Ascending aorta (tissue), 2 donors: ENCODE results near the gene MPG. TPM values are rescaled to one million over a fixed set of nuclear protein-coding genes. Genes with fewer than 3 reads are reported as not detected.
"Not testable (repeated sequence)": the region's sequence is repeated elsewhere in the genome, so short reads cannot be mapped to it uniquely, and the experiment has no call there.

Experiments
- DNase-seq, 2 donors: peaks; one replicate each; pipeline ENCODE4 v3.0.0-alpha.2; 2019; ENCODE audit warnings: low spot score in 2 of 2
- H3K27ac ChIP-seq, 2 donors: fragments of 200-600 bp; sonication (generic); one replicate each; pipeline ENCODE4 v1.5.1; 2016 to 2017; ENCODE audit warnings: mild to moderate bottlenecking in 1 of 2
- H3K27me3 ChIP-seq: fragments of 200-600 bp; sonication (generic); one replicate; pipeline ENCODE4 v1.5.1; 2017
- H3K36me3 ChIP-seq, 2 donors: fragments of 200-600 bp; sonication (generic); one replicate each; pipeline ENCODE4 v1.5.1; 2016
- H3K4me1 ChIP-seq, 2 donors: fragments of 200-600 bp; sonication (generic); one replicate each; pipeline ENCODE4 v1.5.1; 2016 to 2017; ENCODE audit warnings: mild to moderate bottlenecking in 1 of 2
- H3K4me3 ChIP-seq, 2 donors: fragments of 200-600 bp; sonication (generic); one replicate each; pipeline ENCODE4 v1.5.1; 2016 to 2017; ENCODE audit warnings: mild to moderate bottlenecking in 1 of 2
- H3K9me3 ChIP-seq, 2 donors: fragments of 200-600 bp; sonication (generic); one replicate each; pipeline ENCODE4 v1.5.1; 2016
- intact Hi-C: fragments of 100-400 bp; cut with DNase I; formaldehyde crosslinking; loops from one replicate; pipeline ENCODE4 v1.15.1; 2023
- total RNA-seq: library from RNA; depleted of rRNA; stranded (reverse); fragments of >200 nt; gene quantifications from one replicate; pipeline ENCODE4 v1.1.0, GENCODE V29; 2016
- TF ChIP-seq, protein P1 (sequence below), 3 experiments: fragments of 200-600 bp in 2 of 3; fragments of 450-650 bp in 1 of 3; sonication (generic) in 2 of 3; IDR thresholded peaks; one replicate each; pipeline ENCODE4 v1.5.1; 2016 to 2019; ENCODE audit warnings: antibody characterized with exemption in 3 of 3, mild to moderate bottlenecking in 1 of 3, moderate library complexity in 1 of 3

The MPG gene
- total RNA-seq, 1 donor from 2014 or later, result 406 TPM

GRCh38 chr16:119835-120491 is 41.9 kb downstream of the MPG start:
- no peak for DNase-seq
- Histone ChIP-seq H3K27me3 (no peaks in the 10 kb centered on the region), H3K9me3 (no peaks in the 10 kb centered on the region), H3K27ac (no peak overlapping the region), H3K4me3 (no peak overlapping the region), H3K36me3 (peaks cover 4 to 18% of the 10 kb centered on the region in 2 donors), H3K4me1 (no peaks in the 10 kb centered on the region)
- intact Hi-C loops, result no loop called here
- TF ChIP-seq, protein P1, sequence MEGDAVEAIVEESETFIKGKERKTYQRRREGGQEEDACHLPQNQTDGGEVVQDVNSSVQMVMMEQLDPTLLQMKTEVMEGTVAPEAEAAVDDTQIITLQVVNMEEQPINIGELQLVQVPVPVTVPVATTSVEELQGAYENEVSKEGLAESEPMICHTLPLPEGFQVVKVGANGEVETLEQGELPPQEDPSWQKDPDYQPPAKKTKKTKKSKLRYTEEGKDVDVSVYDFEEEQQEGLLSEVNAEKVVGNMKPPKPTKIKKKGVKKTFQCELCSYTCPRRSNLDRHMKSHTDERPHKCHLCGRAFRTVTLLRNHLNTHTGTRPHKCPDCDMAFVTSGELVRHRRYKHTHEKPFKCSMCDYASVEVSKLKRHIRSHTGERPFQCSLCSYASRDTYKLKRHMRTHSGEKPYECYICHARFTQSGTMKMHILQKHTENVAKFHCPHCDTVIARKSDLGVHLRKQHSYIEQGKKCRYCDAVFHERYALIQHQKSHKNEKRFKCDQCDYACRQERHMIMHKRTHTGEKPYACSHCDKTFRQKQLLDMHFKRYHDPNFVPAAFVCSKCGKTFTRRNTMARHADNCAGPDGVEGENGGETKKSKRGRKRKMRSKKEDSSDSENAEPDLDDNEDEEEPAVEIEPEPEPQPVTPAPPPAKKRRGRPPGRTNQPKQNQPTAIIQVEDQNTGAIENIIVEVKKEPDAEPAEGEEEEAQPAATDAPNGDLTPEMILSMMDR (IDR thresholded peaks at IDR 0.05), result no peak

DNA sequence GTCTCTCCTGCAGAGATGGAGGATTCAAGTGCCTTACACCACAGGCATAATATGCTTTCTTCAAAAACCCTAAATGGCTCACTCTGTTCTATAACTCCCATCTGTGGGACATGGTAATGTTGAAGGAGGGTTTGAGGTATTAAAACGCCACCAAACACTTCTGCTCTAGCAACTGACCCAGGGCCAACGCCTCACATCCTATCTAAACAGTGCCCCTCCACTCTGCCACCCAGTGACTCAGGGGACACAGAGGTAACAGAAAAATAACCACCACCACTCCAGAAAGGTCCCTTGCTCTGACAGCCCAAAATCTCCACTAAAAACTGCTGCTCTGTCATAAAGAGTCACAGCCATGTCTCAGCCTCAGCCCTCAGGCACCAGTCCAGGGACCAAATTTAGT is 42.7 kb downstream of the MPG start:
- TF ChIP-seq, protein P1 (IDR thresholded peaks at IDR 0.05), result no peak
- Histone ChIP-seq H3K36me3 (peaks cover 4 to 18% of the 10 kb centered on the region in 2 donors), H3K27ac (no peak overlapping the region)

GRCh38 chr16:122361-122760 is 44.3 kb downstream of the MPG start:
- no peak overlapping the region for H3K27ac ChIP-seq
- DNase-seq, result no peak
- peaks cover 4 to 13% of the 10 kb centered on the region in 2 donors for H3K36me3 ChIP-seq
- TF ChIP-seq, protein P1 (IDR thresholded peaks at IDR 0.05), result no peak
- no peaks in the 10 kb centered on the region for H3K4me1 ChIP-seq
- no peak overlapping the region for H3K4me3 ChIP-seq
- no peaks in the 10 kb centered on the region for H3K27me3 ChIP-seq
- intact Hi-C loops, result no loop called here
- no peaks in the 10 kb centered on the region for H3K9me3 ChIP-seq

More for the DNA sequence above, 42.7 kb downstream of the MPG start:
- Histone ChIP-seq H3K4me3 (no peak overlapping the region), H3K9me3 (no peaks in the 10 kb centered on the region), H3K4me1 (no peaks in the 10 kb centered on the region), H3K27me3 (no peaks in the 10 kb centered on the region)
- DNase-seq, result no peak
- intact Hi-C loops, result no loop called here

GRCh38 chr16:123558-124350 is 45.7 kb downstream of the MPG start:
- intact Hi-C loops, H3K4me3 ChIP-seq, H3K27me3 ChIP-seq, H3K9me3 ChIP-seq, DNase-seq, H3K27ac ChIP-seq, H3K4me1 ChIP-seq: not testable (repeated sequence)
- H3K36me3 ChIP-seq, result peaks cover 4 to 13% of the 10 kb centered on the region in 2 donors

- TF ChIP-seq, protein P1 (IDR thresholded peaks at IDR 0.05), result no peak
- Histone ChIP-seq H3K4me3 (no peak overlapping the region), H3K27ac (no peak overlapping the region), H3K9me3 (no peaks in the 10 kb centered on the region), H3K36me3 (peaks cover 4 to 13% of the 10 kb centered on the region in 2 donors), H3K4me1 (no peaks in the 10 kb centered on the region), H3K27me3 (no peaks in the 10 kb centered on the region)
- intact Hi-C loops, result no loop called here
- DNase-seq, result no peak
Observed at GRCh38 chr16:125011-125410, 47.0 kb downstream of the MPG start.

DNA sequence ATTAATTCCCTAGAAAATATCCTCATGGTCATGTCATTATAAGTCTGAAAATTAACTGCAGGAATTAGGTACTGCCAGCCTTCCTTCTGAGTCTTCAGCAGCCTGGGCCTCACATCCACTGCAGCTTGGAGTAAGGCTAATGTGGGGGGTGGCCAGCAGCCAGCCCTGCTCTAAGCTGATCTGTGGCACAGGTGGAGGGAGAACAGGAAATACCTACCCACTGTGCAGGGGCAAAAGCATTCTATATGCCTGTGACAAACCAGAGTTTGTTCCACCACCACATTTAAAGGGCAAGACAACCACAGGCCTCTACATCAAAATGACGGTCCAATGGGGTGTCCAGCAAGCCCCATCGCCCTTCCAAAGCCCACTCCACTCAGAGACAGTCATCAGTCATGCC is 51.0 kb downstream of the MPG start:
- H3K27me3 ChIP-seq, result no peaks in the 10 kb centered on the region
- no peaks in the 10 kb centered on the region for H3K4me1 ChIP-seq
- TF ChIP-seq, protein P1 (IDR thresholded peaks at IDR 0.05), result no peak
- no peak overlapping the region for H3K4me3 ChIP-seq
- intact Hi-C loops, result no loop called here
- peaks cover 0 to 9% of the 10 kb centered on the region in 2 donors for H3K36me3 ChIP-seq
- no peaks in the 10 kb centered on the region for H3K9me3 ChIP-seq
- no peak for DNase-seq
- H3K27ac ChIP-seq, result no peak overlapping the region
